Mucosa of descending colon (tissue), 3 donors: ENCODE data around the gene LRRFIP1. TPM values are rescaled to one million over a fixed set of nuclear protein-coding genes. Genes with fewer than 3 reads are reported as not detected.

Source experiments
- ATAC-seq: fragments of 200-7000 bp; cut with Tn5 transposase; one replicate; pipeline ENCODE4 v1.9.1; 2020; ENCODE audit warnings: mild to moderate bottlenecking, moderate library complexity
- DNase-seq, 3 donors: peaks; one replicate each; pipeline ENCODE4 v3.0.0-alpha.2; 2020
- H3K36me3 ChIP-seq: fragments of 200-600 bp; one replicate; pipeline ENCODE4 v1.8.0; 2021; ENCODE audit warnings: low read depth, mild to moderate bottlenecking
- H3K4me1 ChIP-seq: fragments of 200-600 bp; one replicate; pipeline ENCODE4 v1.8.0; 2021; ENCODE audit warnings: low read depth, mild to moderate bottlenecking
- H3K4me3 ChIP-seq: fragments of 200-600 bp; one replicate; pipeline ENCODE4 v1.8.0; 2021; ENCODE audit warnings: mild to moderate bottlenecking
- H3K9me3 ChIP-seq: fragments of 200-600 bp; one replicate; pipeline ENCODE4 v1.8.0; 2021; ENCODE audit warnings: mild to moderate bottlenecking
- intact Hi-C, 2 donors: fragments of 100-400 bp; cut with DNase I in 1 of 2; cut with micrococcal nuclease in 1 of 2; formaldehyde crosslinking; loops; one replicate each; pipeline versions ENCODE4 v1.11.0 to v1.11.1; 2022; cut with DNase I, micrococcal nuclease
- total RNA-seq, 3 donors: library from RNA; stranded (reverse); fragmentation: NEBNext Ultra II Directional in 2 of 3; extraction: Animal tissue kit (Norgen Biotek cat#: 25700) in 2 of 3; gene quantifications; one replicate each; pipeline versions ENCODE4 v1.2.1 to v1.2.4, GENCODE V29; 2021 to 2023
- TF ChIP-seq, protein P1 (sequence below): fragments of 200-600 bp; IDR thresholded peaks from one replicate; pipeline ENCODE4 v1.8.0; 2022; ENCODE audit warnings: antibody characterized with exemption, mild to moderate bottlenecking
- donor health status: DM: no; HTN: no; CAD: no; lungs with moderate emphysema.
- donor health status: DM: no; HTN: no; CAD: no.
- donor health status: DM: no; HTN: yes; CAD: no.

The LRRFIP1 gene
- total RNA-seq, 3 donors from 2014 or later, result 114 to 157 (median 120) TPM

DNA sequence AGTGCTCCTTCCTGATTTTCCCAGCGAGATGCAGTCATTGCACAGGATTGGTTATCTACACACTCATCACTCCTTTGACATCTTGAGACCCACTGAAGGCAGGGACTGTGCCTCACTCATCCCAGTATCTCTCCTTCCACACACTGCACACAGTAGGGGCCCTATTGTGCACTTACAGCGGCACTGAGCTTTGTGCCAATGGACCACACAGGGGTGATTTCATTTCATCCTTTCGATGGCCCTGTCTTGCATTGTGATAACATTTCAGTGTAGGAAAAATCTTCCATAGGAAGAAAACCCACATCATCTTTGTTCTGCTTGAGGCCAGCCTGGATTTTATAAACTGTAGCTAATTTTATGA, 11.0 kb upstream of the LRRFIP1 start:
- Histone ChIP-seq H3K4me3 (no peak overlapping the region), H3K36me3 (no peaks in the 10 kb centered on the region), H3K4me1 (peaks cover 4% of the 10 kb centered on the region), H3K9me3 (no peaks in the 10 kb centered on the region)
- no peak for DNase-seq
- intact Hi-C loops, result no loop called here
- ATAC-seq, result no peak
- TF ChIP-seq, protein P1, sequence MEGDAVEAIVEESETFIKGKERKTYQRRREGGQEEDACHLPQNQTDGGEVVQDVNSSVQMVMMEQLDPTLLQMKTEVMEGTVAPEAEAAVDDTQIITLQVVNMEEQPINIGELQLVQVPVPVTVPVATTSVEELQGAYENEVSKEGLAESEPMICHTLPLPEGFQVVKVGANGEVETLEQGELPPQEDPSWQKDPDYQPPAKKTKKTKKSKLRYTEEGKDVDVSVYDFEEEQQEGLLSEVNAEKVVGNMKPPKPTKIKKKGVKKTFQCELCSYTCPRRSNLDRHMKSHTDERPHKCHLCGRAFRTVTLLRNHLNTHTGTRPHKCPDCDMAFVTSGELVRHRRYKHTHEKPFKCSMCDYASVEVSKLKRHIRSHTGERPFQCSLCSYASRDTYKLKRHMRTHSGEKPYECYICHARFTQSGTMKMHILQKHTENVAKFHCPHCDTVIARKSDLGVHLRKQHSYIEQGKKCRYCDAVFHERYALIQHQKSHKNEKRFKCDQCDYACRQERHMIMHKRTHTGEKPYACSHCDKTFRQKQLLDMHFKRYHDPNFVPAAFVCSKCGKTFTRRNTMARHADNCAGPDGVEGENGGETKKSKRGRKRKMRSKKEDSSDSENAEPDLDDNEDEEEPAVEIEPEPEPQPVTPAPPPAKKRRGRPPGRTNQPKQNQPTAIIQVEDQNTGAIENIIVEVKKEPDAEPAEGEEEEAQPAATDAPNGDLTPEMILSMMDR, result no peak

DNA sequence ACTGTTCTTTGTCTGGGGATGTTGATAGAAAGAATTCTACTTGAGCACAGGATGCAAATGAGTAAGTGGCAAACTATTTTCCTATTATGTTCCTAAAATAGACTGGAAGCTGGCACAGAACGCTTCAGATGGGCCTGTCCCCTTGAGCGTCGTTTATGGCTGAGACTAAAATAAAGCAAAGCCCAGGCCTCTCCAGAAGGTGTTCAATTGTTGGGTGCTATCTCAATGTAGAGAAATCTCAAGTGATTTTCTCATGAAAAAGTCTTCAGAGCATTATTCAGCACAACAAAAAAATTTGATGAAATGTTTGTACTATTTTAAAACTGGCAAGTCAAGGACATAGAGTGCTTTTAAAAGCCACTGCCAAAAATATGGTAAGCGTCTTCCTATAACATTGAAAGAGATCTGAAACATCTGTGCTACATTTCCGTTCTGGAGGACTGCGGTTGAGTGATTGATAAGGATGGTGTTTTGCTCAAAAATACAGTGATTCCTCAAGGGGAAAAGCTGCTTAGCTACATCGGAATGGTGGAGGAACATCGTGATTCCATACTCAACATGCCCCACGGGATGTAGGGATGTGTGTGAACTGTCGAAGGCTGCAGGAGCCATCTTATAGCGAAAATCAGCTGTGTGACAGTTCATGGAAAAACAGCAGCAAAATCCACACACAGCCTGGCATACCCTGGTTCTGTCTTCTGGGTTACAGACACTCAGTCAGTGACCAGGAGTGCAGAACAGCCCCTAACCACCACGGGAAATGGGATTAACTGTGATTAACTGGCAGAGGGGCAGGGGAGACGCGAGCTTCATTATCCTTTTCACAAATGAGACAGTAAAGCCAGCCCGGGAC, 10.4 kb upstream of the LRRFIP1 start:
- Histone ChIP-seq H3K4me1 (peaks cover 4% of the 10 kb centered on the region), H3K4me3 (no peak overlapping the region), H3K36me3 (no peaks in the 10 kb centered on the region), H3K9me3 (no peaks in the 10 kb centered on the region)
- no peak for DNase-seq
- peak; percentile 46 for ATAC-seq
- TF ChIP-seq, protein P1, result no peak
- intact Hi-C loops, result no loop called here

DNA sequence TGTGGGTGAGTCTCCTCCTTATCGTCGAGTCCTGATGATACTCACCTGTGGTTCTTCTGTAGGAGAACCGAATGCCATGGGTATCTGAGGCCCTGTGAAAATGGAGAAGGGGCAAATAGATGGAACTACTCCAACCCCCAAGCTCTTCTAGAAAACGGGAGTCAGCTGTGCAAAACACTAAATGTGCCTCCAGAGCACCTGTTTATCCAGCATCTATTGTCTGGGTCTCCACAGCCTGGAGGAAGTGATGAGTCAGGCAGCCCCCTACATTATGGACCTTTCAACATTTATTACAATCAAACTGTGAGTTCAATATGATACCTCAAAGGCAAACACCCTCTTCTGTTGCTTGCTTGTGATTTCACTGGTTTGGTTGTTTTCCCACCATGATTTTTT, 9.8 kb upstream of the LRRFIP1 start:
- peaks cover 4% of the 10 kb centered on the region for H3K4me1 ChIP-seq

DNA sequence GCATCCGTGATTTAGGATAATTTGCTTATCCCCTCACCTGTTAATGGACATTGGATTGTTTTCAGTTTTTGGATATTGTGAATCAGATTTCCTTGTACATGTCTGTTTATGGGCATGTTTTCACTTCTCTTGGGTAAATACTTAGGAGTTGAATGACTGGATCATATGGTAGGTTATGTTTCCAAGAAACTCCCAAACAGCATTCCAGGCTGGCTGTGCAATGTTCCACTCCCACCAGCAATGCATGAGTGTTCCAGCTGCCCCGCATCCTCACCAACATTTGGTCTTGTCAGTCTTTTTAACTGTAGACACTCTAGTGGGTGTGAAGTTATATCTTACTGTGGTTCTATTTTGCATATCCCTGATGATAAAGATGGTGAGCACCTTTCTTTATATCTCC, 8.9 kb upstream of the LRRFIP1 start:
- DNase-seq (no peak), ATAC-seq (no peak)
- Histone ChIP-seq H3K4me3 (no peak overlapping the region), H3K9me3 (no peaks in the 10 kb centered on the region), H3K36me3 (no peaks in the 10 kb centered on the region), H3K4me1 (peaks cover 4% of the 10 kb centered on the region)
- intact Hi-C loops, result no loop called here
- TF ChIP-seq, protein P1, result no peak

More for the DNA sequence above, 9.8 kb upstream of the LRRFIP1 start:
- no peaks in the 10 kb centered on the region for H3K36me3 ChIP-seq
- TF ChIP-seq, protein P1, result no peak
- H3K9me3 ChIP-seq, result no peaks in the 10 kb centered on the region
- DNase-seq (no peak), ATAC-seq (no peak)
- no peak overlapping the region for H3K4me3 ChIP-seq
- intact Hi-C loops, result no loop called here

DNA sequence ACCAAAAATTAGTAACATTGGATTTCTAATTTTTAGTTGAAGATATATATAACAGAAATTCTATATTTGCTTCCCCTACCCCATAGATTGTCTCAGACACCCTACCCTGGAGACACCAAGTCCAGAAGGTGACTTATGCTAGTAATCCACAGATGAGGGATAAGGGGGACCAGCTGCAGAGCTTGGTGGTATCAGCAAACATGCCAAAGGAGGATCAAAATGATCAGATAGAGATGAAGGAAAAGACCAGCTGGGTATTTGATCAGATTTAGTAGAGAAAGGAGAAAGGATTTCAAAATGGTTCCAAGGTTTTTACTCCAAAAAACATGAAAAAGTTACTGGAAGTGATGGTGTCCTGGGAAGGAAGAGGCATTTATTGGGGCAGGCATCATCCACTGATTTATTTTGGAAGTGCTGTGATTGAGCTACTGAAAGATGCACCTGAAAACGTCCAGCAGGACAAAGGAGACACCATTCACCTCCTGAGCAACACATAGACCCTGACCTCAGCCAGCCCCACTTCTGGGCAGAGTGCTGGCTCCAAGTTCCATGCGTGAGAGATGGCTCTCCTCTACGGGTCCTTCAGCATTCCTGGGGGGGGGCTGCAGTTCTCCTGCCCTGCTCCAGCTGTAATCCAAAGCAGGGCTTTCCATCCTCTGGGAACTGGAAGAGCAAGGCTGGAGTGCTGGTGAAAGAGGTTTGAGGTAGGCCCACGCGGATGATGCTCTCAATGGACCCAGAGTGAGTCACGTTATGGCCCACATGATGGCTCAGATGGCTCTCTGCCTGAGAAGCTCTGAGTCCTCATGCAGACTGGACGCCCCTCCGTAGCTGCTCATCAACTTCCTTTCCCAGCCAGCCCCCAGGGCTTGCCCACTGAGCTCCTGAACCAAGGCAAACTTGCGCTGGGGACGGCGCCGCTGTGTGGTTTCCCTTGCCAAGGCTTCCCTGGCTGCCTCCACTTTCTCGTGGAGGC, 3.7 kb upstream of the LRRFIP1 start:
- Histone ChIP-seq H3K4me1 (peaks cover 4% of the 10 kb centered on the region), H3K9me3 (no peaks in the 10 kb centered on the region), H3K36me3 (no peaks in the 10 kb centered on the region), H3K4me3 (no peak overlapping the region)
- intact Hi-C loops, result no loop called here
- TF ChIP-seq, protein P1, result no peak
- DNase-seq (no peak), ATAC-seq (no peak)
